DND-41 (cell line): ENCODE data around the gene FOCAD.

Experiments used
- ATAC-seq: fragments of 200-7000 bp; cut with Tn5 transposase; 3 replicates; pipeline ENCODE4 v1.9.1; 2021; ENCODE audit warnings: low read depth; ENCODE audit not compliant: insufficient read depth
- DNase-seq: peaks from one replicate; pipeline ENCODE4 v3.0.0-alpha.2; 2020
- H2AFZ ChIP-seq: 2 replicates; pipeline ENCODE4 v1.6.0; 2012; ENCODE audit warnings: low read depth, low read length
- H3K27ac ChIP-seq: 2 replicates; pipeline ENCODE4 v1.5.1; 2012; ENCODE audit warnings: low read length, inconsistent platforms
- H3K27me3 ChIP-seq: fragments of 200-600 bp; sonication (generic); 2 replicates; pipeline ENCODE4 v1.6.0; 2012; ENCODE audit warnings: low read length, mild to moderate bottlenecking, inconsistent platforms; ENCODE audit not compliant: insufficient read depth, poor library complexity
- H3K36me3 ChIP-seq: 2 replicates; pipeline ENCODE4 v1.5.1; 2012; ENCODE audit warnings: low read length, inconsistent platforms; ENCODE audit not compliant: insufficient read depth
- H3K4me1 ChIP-seq: 2 replicates; pipeline ENCODE4 v1.5.1; 2012; ENCODE audit warnings: mild to moderate bottlenecking, low read length; ENCODE audit not compliant: insufficient read depth
- H3K4me2 ChIP-seq: 2 replicates; pipeline ENCODE4 v1.6.0; 2012; ENCODE audit warnings: mild to moderate bottlenecking, moderate library complexity, low read length, inconsistent platforms; ENCODE audit not compliant: insufficient read depth
- H3K4me3 ChIP-seq, 2 experiments: fragments of 200-600 bp in 1 of 2; shearing (Covaris generic) in 1 of 2; 2 replicates each; pipeline ENCODE4 v1.5.1; 2012 to 2016; ENCODE audit warnings: inconsistent platforms in 2 of 2, low read length in 2 of 2, mild to moderate bottlenecking in 2 of 2, low read depth in 1 of 2, moderate library complexity in 1 of 2
- H3K79me2 ChIP-seq: 2 replicates; pipeline ENCODE4 v1.6.0; 2012; ENCODE audit warnings: low read length, inconsistent platforms; ENCODE audit not compliant: insufficient read depth
- H3K9ac ChIP-seq: 2 replicates; pipeline ENCODE4 v1.6.0; 2012; ENCODE audit warnings: low read depth, mild to moderate bottlenecking, inconsistent platforms, low read length, moderate library complexity
- H3K9me3 ChIP-seq: 2 replicates; pipeline ENCODE4 v1.5.1; 2012; ENCODE audit warnings: low read length, moderate library complexity, mild to moderate bottlenecking, inconsistent platforms; ENCODE audit not compliant: insufficient read depth, severe bottlenecking
- H4K20me1 ChIP-seq: 2 replicates; pipeline ENCODE4 v1.6.0; 2012; ENCODE audit warnings: low read length; ENCODE audit not compliant: insufficient read depth
- CTCF ChIP-seq: IDR thresholded peaks from 2 replicates; pipeline ENCODE4 v1.5.1; 2012; ENCODE audit warnings: borderline replicate concordance, low read length, moderate library complexity, mild to moderate bottlenecking; ENCODE audit not compliant: poor library complexity, severe bottlenecking; ENCODE audit errors: extremely low read depth
- EZH2 ChIP-seq: IDR thresholded peaks from 3 replicates; pipeline ENCODE4 v1.6.1; 2012; ENCODE audit warnings: borderline replicate concordance, low read depth, mild to moderate bottlenecking, moderate library complexity, low read length, inconsistent platforms; ENCODE audit not compliant: severe bottlenecking

The FOCAD gene

GRCh38 chr9:20725675-20726074 lies 41.6 kb downstream of the FOCAD start:
- 0 out of 2 replicates have a peak overlapping the region, but pooled peaks have one; percentile 5 for H3K4me2 ChIP-seq
- no peak overlapping the region for H2AFZ ChIP-seq
- no peak for DNase-seq
- peaks cover 15% of the 10 kb centered on the region; the same call in 1 of the 2 replicates for H3K4me1 ChIP-seq
- H3K9me3 ChIP-seq: no peaks in the 10 kb centered on the region
- no peaks in the 10 kb centered on the region for H3K79me2 ChIP-seq
- H3K27ac ChIP-seq: 0 out of 2 replicates have a peak overlapping the region, but pooled peaks have one; percentile 17
- TF ChIP-seq CTCF: no peak
- no peak for TF ChIP-seq EZH2
- H3K9ac ChIP-seq: no peak overlapping the region
- no peak overlapping the region for H3K4me3 ChIP-seq
- H3K36me3 ChIP-seq: peaks cover 9% of the 10 kb centered on the region; the same call in 1 of the 2 replicates
- H4K20me1 ChIP-seq: no peaks in the 10 kb centered on the region
- H3K27me3 ChIP-seq: no peaks in the 10 kb centered on the region
- no peak for ATAC-seq

GRCh38 chr9:20726144-20726543 lies 42.1 kb downstream of the FOCAD start:
- Histone ChIP-seq H3K79me2 (no peaks in the 10 kb centered on the region), H3K36me3 (peaks cover 9% of the 10 kb centered on the region; the same call in 1 of the 2 replicates), H3K9me3 (no peaks in the 10 kb centered on the region), H3K4me2 (0 out of 2 replicates have a peak overlapping the region, but pooled peaks have one; percentile 12), H3K4me3 (no peak overlapping the region), H2AFZ (no peak overlapping the region), H3K27ac (no peak overlapping the region), H3K4me1 (peaks cover 15% of the 10 kb centered on the region; the same call in 1 of the 2 replicates), H3K9ac (no peak overlapping the region), H4K20me1 (no peaks in the 10 kb centered on the region), H3K27me3 (no peaks in the 10 kb centered on the region)
- no peak for DNase-seq
- TF ChIP-seq CTCF: no peak
- TF ChIP-seq EZH2: no peak
- ATAC-seq: no peak

- Histone ChIP-seq H3K4me1 (peaks cover 15% of the 10 kb centered on the region; the same call in 1 of the 2 replicates), H3K27me3 (no peaks in the 10 kb centered on the region), H3K4me2 (no peak overlapping the region), H3K36me3 (0 out of 2 replicates have a peak, but pooled peaks cover 2% of the 10 kb centered on the region), H4K20me1 (no peaks in the 10 kb centered on the region), H3K9me3 (no peaks in the 10 kb centered on the region), H3K9ac (no peak overlapping the region), H3K79me2 (no peaks in the 10 kb centered on the region), H2AFZ (no peak overlapping the region), H3K27ac (no peak overlapping the region), H3K4me3 (no peak overlapping the region)
- TF ChIP-seq CTCF (no peak), EZH2 (no peak)
- ATAC-seq: peak; percentile 50; the same call in 2 of the 3 replicates
- no peak for DNase-seq
These were observed 44.6 kb downstream of the FOCAD start for GRCh38 chr9:20728493-20729220.
